ENCODE data around the gene CTIF.

CTIF gene

GRCh38 chr18:48680339-48681250 lies 141.8 kb downstream of the CTIF start:
- Histone ChIP-seq H2AFZ (ENCODE audit: low read depth, low read length) (no peak overlapping the region), H3K27ac (ENCODE audit: low read length) (no peak overlapping the region), H3K79me2 (ENCODE audit: low read length) (no peaks in the 10 kb centered on the region), H3K4me3 (ENCODE audit: low read length) (no peak overlapping the region), H3K4me2 (ENCODE audit: low read length) (no peak overlapping the region), H3K9me3 (ENCODE audit: insufficient read depth, low read length) (no peaks in the 10 kb centered on the region), H3K27me3 (ENCODE audit: low read depth, low read length) (no peaks in the 10 kb centered on the region), H3K9ac (ENCODE audit: low read length) (no peak overlapping the region), H3K4me1 (ENCODE audit: low read length) (peaks cover 11% of the 10 kb centered on the region), H4K20me1 (ENCODE audit: insufficient read depth, low read length) (no peaks in the 10 kb centered on the region), H3K36me3 (replicated peaks; ENCODE audit: low read depth, low read length) (no peaks in the 10 kb centered on the region)
- TF ChIP-seq CTCF (IDR thresholded peaks at IDR 0.05; ENCODE audit: low read depth, low read length) (no peak), EZH2phosphoT487 (IDR thresholded peaks at IDR 0.05; ENCODE audit: low read depth) (no peak)

- Histone ChIP-seq H3K4me3 (ENCODE audit: low read length) (no peak overlapping the region), H3K4me1 (ENCODE audit: low read length) (no peaks in the 10 kb centered on the region), H3K27ac (ENCODE audit: low read length) (no peak overlapping the region), H4K20me1 (ENCODE audit: insufficient read depth, low read length) (no peaks in the 10 kb centered on the region), H3K4me2 (ENCODE audit: low read length) (no peak overlapping the region), H3K79me2 (ENCODE audit: low read length) (no peaks in the 10 kb centered on the region), H3K36me3 (replicated peaks; ENCODE audit: low read depth, low read length) (no peaks in the 10 kb centered on the region), H3K27me3 (ENCODE audit: low read depth, low read length) (no peaks in the 10 kb centered on the region), H3K9ac (ENCODE audit: low read length) (no peak overlapping the region), H2AFZ (ENCODE audit: low read depth, low read length) (no peak overlapping the region), H3K9me3 (ENCODE audit: insufficient read depth, low read length) (no peaks in the 10 kb centered on the region)
- TF ChIP-seq EZH2phosphoT487 (IDR thresholded peaks at IDR 0.05; ENCODE audit: low read depth) (no peak), CTCF (IDR thresholded peaks at IDR 0.05; ENCODE audit: low read depth, low read length) (no peak)
Observed at GRCh38 chr18:48682768-48683167, 143.9 kb downstream of the CTIF start.

GRCh38 chr18:48683197-48683596 lies 144.4 kb downstream of the CTIF start:
- TF ChIP-seq CTCF (IDR thresholded peaks at IDR 0.05; ENCODE audit: low read depth, low read length) (no peak), EZH2phosphoT487 (IDR thresholded peaks at IDR 0.05; ENCODE audit: low read depth) (no peak)

GRCh38 chr18:48683661-48684060 lies 144.8 kb downstream of the CTIF start:
- H3K4me1 ChIP-seq (ENCODE audit: low read length) = no peaks in the 10 kb centered on the region
- TF ChIP-seq EZH2phosphoT487 (IDR thresholded peaks at IDR 0.05; ENCODE audit: low read depth) (no peak), CTCF (IDR thresholded peaks at IDR 0.05; ENCODE audit: low read depth, low read length) (no peak)
- no peaks in the 10 kb centered on the region for H4K20me1 ChIP-seq (ENCODE audit: insufficient read depth, low read length)
- H3K9me3 ChIP-seq (ENCODE audit: insufficient read depth, low read length) = no peaks in the 10 kb centered on the region
- H3K79me2 ChIP-seq (ENCODE audit: low read length) = no peaks in the 10 kb centered on the region
- no peak overlapping the region for H3K27ac ChIP-seq (ENCODE audit: low read length)
- H3K4me2 ChIP-seq (ENCODE audit: low read length) = no peak overlapping the region
- no peak overlapping the region for H3K4me3 ChIP-seq (ENCODE audit: low read length)
- H3K36me3 ChIP-seq (replicated peaks; ENCODE audit: low read depth, low read length) = no peaks in the 10 kb centered on the region
- no peak overlapping the region for H2AFZ ChIP-seq (ENCODE audit: low read depth, low read length)
- no peaks in the 10 kb centered on the region for H3K27me3 ChIP-seq (ENCODE audit: low read depth, low read length)
- no peak overlapping the region for H3K9ac ChIP-seq (ENCODE audit: low read length)

More at GRCh38 chr18:48683197-48683596, 144.4 kb downstream of the CTIF start:
- no peaks in the 10 kb centered on the region for H3K27me3 ChIP-seq (ENCODE audit: low read depth, low read length)
- no peak overlapping the region for H3K4me2 ChIP-seq (ENCODE audit: low read length)
- no peaks in the 10 kb centered on the region for H3K4me1 ChIP-seq (ENCODE audit: low read length)
- no peaks in the 10 kb centered on the region for H3K36me3 ChIP-seq (replicated peaks; ENCODE audit: low read depth, low read length)
- no peaks in the 10 kb centered on the region for H3K9me3 ChIP-seq (ENCODE audit: insufficient read depth, low read length)
- H3K9ac ChIP-seq (ENCODE audit: low read length) = no peak overlapping the region
- no peak overlapping the region for H2AFZ ChIP-seq (ENCODE audit: low read depth, low read length)
- H3K27ac ChIP-seq (ENCODE audit: low read length) = no peak overlapping the region
- no peak overlapping the region for H3K4me3 ChIP-seq (ENCODE audit: low read length)
- H4K20me1 ChIP-seq (ENCODE audit: insufficient read depth, low read length) = no peaks in the 10 kb centered on the region
- H3K79me2 ChIP-seq (ENCODE audit: low read length) = no peaks in the 10 kb centered on the region
